Thyroid gland (tissue), 4 donors: ENCODE results near the gene SLC5A1. TPM values are rescaled to one million over a fixed set of nuclear protein-coding genes. Genes with fewer than 3 reads are reported as not detected.

Experiments used
- DNase-seq, 2 donors: peaks; one replicate each; pipeline ENCODE4 v3.0.0-alpha.2; 2019
- H3K27ac ChIP-seq, 3 donors: fragments of 200-600 bp; sonication (generic); 1 replicate in 2 of 3; 2 replicates in 1 of 3; pipeline ENCODE4 v1.5.1; 2016 to 2019; ENCODE audit warnings: mild to moderate bottlenecking in 1 of 3, moderate library complexity in 1 of 3
- H3K27me3 ChIP-seq: fragments of 200-600 bp; sonication (generic); one replicate; pipeline ENCODE4 v1.5.1; 2019
- H3K36me3 ChIP-seq, 2 donors: fragments of 200-600 bp; sonication (generic); one replicate each; pipeline ENCODE4 v1.5.1; 2016 to 2019
- H3K4me1 ChIP-seq, 2 donors: fragments of 200-600 bp; sonication (generic); one replicate each; pipeline ENCODE4 v1.5.1; 2017 to 2019
- H3K4me3 ChIP-seq, 3 donors: fragments of 200-600 bp; sonication (generic); replicated peaks in 1 of 3; 1 replicate in 2 of 3; 2 replicates in 1 of 3; pipeline ENCODE4 v1.5.1; 2016; ENCODE audit warnings: mild to moderate bottlenecking in 1 of 3
- H3K9me3 ChIP-seq: fragments of 200-600 bp; sonication (generic); one replicate; pipeline ENCODE4 v1.5.1; 2017
- CTCF ChIP-seq, 6 experiments: fragments of 200-600 bp in 3 of 6; fragments of 450-650 bp in 3 of 6; sonication (generic) in 3 of 6; IDR thresholded peaks; one replicate each; pipeline ENCODE4 v1.5.1; 2016 to 2019; ENCODE audit warnings: antibody characterized with exemption in 6 of 6, mild to moderate bottlenecking in 2 of 6, inconsistent platforms in 1 of 6, moderate library complexity in 1 of 6
- POLR2A ChIP-seq, 2 donors: fragments of 450-650 bp; IDR thresholded peaks; one replicate each; pipeline ENCODE4 v1.6.1; 2017; ENCODE audit warnings: antibody characterized with exemption in 2 of 2, mild to moderate bottlenecking in 2 of 2, moderate library complexity in 1 of 2
- WGBS, 2 donors: methylation state at CpG; one replicate each; pipeline ENCODE4 v1.1.5; 2017; 5-methylcytosine and 5-hydroxymethylcytosine counted together
- intact Hi-C: fragments of 100-400 bp; cut with DNase I; formaldehyde crosslinking; loops from one replicate; pipeline ENCODE4 v1.15.1; 2023
- total RNA-seq, 4 donors: library from RNA; depleted of rRNA; stranded (reverse); fragments of >200 nt; gene quantifications; one replicate each; pipeline ENCODE4 v1.2.3, GENCODE V29; 2016

The SLC5A1 gene
- total RNA-seq, 4 donors from 2014 or later, result not detected

GRCh38 chr22:32067613-32068012 is 24.6 kb downstream of the SLC5A1 start:
- intact Hi-C loops, result no loop called here
- Histone ChIP-seq H3K27me3 (no peaks in the 10 kb centered on the region), H3K9me3 (no peaks in the 10 kb centered on the region), H3K27ac (no peak overlapping the region), H3K36me3 (no peaks in the 10 kb centered on the region), H3K4me3 (no peak overlapping the region), H3K4me1 (no peaks in the 10 kb centered on the region)
- whole genome bisulfite sequencing, 2 donors, result 39 to 55% methylated on average over 2 of the region's 2 CpGs
- DNase-seq, result no peak
- no peak for TF ChIP-seq CTCF (IDR thresholded peaks at IDR 0.05)
- no peak for TF ChIP-seq POLR2A (IDR thresholded peaks at IDR 0.05)

GRCh38 chr22:32069579-32070372 is 26.7 kb downstream of the SLC5A1 start:
- Histone ChIP-seq H3K27ac (no peak overlapping the region), H3K36me3 (no peaks in the 10 kb centered on the region), H3K9me3 (no peaks in the 10 kb centered on the region), H3K4me1 (no peaks in the 10 kb centered on the region), H3K4me3 (no peak overlapping the region), H3K27me3 (no peaks in the 10 kb centered on the region)
- intact Hi-C loops, result no loop called here
- no peak for DNase-seq
- TF ChIP-seq POLR2A (IDR thresholded peaks at IDR 0.05), result no peak
- no peak for TF ChIP-seq CTCF (IDR thresholded peaks at IDR 0.05)
- 67% methylated on average over 4 of the region's 4 CpGs for WGBS, 2 donors

- 74 to 78% methylated on average over 7 of the region's 7 CpGs for WGBS, 2 donors
- no peaks in the 10 kb centered on the region for H3K36me3 ChIP-seq
- TF ChIP-seq POLR2A (IDR thresholded peaks at IDR 0.05) (no peak), CTCF (IDR thresholded peaks at IDR 0.05) (no peak)
- H3K4me1 ChIP-seq, result no peaks in the 10 kb centered on the region
- no peak for DNase-seq
- H3K4me3 ChIP-seq, result no peak overlapping the region
- H3K27me3 ChIP-seq, result no peaks in the 10 kb centered on the region
- no peak overlapping the region for H3K27ac ChIP-seq
- H3K9me3 ChIP-seq, result no peaks in the 10 kb centered on the region
- intact Hi-C loops, result no loop called here
Measured at GRCh38 chr22:32073262-32073661, 30.2 kb downstream of the SLC5A1 start.

GRCh38 chr22:32073823-32074380 is 30.8 kb downstream of the SLC5A1 start:
- Histone ChIP-seq H3K4me1 (no peaks in the 10 kb centered on the region), H3K36me3 (no peaks in the 10 kb centered on the region), H3K9me3 (no peaks in the 10 kb centered on the region), H3K27ac (no peak overlapping the region), H3K27me3 (no peaks in the 10 kb centered on the region), H3K4me3 (no peak overlapping the region)
- TF ChIP-seq CTCF (IDR thresholded peaks at IDR 0.05) (no peak), POLR2A (IDR thresholded peaks at IDR 0.05) (no peak)
- intact Hi-C loops, result no loop called here
- DNase-seq, result no peak
- WGBS, 2 donors, result 67 to 73% methylated on average over 5 of the region's 5 CpGs

- DNase-seq, result no peak
- no peak overlapping the region for H3K4me3 ChIP-seq
- H3K4me1 ChIP-seq, result no peaks in the 10 kb centered on the region
- H3K9me3 ChIP-seq, result no peaks in the 10 kb centered on the region
- WGBS, 2 donors, result 83 to 84% methylated on average over 10 of the region's 10 CpGs
- intact Hi-C loops, result no loop called here
- H3K36me3 ChIP-seq, result no peaks in the 10 kb centered on the region
- no peak for TF ChIP-seq POLR2A (IDR thresholded peaks at IDR 0.05)
- TF ChIP-seq CTCF (IDR thresholded peaks at IDR 0.05), result no peak
- no peak overlapping the region for H3K27ac ChIP-seq
- H3K27me3 ChIP-seq, result no peaks in the 10 kb centered on the region
Measured at GRCh38 chr22:32075997-32076760, 33.1 kb downstream of the SLC5A1 start.
